D721Med (cell line): ENCODE data around the gene HSPA1L.
"Not testable (repeated sequence)": the region's sequence is repeated elsewhere in the genome, so short reads cannot be mapped to it uniquely, and the experiment has no call there.

Source experiments
- DNase-seq: peaks from one replicate; pipeline ENCODE4 v3.0.0; 2011; ENCODE audit warnings: low spot score; ENCODE audit not compliant: insufficient read length
- FAIRE-seq: peaks from 2 replicates; lab custom pipeline; 2011; peaks lifted over from hg19 to GRCh38; lab: Jason Lieb, UNC
- TF ChIP-seq, protein P1 (sequence below): IDR thresholded peaks from 2 replicates; pipeline ENCODE4 v1.5.1; 2012; ENCODE audit warnings: mild to moderate bottlenecking, control low read depth; ENCODE audit not compliant: insufficient read depth; ENCODE audit errors: missing control alignments

HSPA1L gene

DNA sequence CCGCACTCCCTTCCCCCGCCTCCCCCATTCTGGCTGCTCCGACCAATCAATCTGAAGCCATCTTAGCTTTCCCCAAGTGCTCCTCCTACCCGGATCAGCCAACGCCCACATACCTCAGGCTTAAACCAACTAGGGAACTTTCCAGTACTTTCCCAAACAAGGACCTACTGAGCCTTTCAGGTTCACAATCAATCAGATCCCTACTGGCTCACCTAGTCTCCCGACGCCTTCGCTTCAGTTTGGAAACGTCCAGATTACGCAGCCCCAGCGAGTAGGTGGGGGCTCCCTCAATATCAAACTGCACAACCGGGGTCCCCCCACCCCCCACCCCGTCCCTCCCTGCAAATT, 432 bp downstream of the HSPA1L start:
- TF ChIP-seq, protein P1, sequence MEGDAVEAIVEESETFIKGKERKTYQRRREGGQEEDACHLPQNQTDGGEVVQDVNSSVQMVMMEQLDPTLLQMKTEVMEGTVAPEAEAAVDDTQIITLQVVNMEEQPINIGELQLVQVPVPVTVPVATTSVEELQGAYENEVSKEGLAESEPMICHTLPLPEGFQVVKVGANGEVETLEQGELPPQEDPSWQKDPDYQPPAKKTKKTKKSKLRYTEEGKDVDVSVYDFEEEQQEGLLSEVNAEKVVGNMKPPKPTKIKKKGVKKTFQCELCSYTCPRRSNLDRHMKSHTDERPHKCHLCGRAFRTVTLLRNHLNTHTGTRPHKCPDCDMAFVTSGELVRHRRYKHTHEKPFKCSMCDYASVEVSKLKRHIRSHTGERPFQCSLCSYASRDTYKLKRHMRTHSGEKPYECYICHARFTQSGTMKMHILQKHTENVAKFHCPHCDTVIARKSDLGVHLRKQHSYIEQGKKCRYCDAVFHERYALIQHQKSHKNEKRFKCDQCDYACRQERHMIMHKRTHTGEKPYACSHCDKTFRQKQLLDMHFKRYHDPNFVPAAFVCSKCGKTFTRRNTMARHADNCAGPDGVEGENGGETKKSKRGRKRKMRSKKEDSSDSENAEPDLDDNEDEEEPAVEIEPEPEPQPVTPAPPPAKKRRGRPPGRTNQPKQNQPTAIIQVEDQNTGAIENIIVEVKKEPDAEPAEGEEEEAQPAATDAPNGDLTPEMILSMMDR, result no peak
- no peak for FAIRE-seq
- DNase-seq, result no peak

DNA sequence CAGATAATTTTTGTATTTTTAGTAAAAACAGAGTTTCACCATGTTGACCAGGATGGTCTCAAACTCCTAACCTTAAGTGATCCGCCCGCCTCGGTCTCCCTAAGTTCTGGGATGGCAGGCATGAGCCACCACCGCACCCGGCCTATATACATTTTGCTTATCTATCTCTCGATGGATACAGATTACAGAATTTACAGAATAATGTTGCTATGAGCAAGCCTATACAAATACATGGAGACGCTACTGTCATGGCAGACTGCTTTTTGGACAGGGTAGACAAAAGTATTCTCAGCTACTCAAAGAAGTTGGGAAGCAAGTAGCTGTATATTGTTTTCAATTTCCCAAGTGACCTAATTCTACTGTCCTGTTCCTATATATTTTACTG, 1.6 kb downstream of the HSPA1L start:
- no peak for FAIRE-seq
- no peak for DNase-seq
- TF ChIP-seq, protein P1, result no peak

DNA sequence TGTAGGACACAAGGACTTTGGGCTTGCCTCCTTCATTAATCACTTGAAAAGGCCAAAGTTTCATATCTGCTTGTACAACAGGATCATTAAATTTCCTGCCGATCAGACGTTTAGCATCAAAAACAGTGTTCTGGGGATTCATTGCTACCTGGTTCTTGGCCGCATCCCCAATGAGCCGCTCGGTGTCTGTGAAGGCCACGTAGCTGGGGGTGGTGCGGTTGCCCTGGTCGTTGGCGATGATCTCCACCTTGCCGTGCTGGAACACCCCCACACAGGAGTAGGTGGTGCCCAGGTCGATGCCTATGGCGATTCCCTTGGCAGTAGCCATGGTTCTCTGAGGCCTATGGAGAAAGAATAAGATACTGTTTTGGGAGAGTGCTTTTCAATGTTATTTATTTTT, 3.4 kb downstream of the HSPA1L start:
- TF ChIP-seq, protein P1, result no peak
- DNase-seq (no peak), FAIRE-seq (no peak)

DNA sequence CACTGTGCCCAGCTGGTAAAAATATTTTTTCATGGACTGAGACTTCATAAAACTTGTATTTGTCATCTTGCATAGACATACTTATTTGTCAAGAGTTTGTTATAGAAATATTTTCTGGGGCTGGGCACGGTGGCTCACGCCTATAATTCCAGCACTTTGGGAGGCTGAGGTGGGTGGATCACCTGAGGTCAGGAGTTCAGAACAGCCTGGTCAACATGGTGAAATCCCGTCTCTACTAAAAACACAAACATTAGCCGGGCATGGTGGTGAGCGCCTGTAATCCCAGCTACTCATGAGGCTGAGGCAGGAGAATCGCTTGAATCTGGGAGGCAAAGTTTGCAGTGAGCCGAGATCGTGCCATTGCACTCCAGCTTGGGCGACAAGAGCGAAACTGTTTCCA, 6.5 kb downstream of the HSPA1L start:
- FAIRE-seq, DNase-seq: not testable (repeated sequence)

DNA sequence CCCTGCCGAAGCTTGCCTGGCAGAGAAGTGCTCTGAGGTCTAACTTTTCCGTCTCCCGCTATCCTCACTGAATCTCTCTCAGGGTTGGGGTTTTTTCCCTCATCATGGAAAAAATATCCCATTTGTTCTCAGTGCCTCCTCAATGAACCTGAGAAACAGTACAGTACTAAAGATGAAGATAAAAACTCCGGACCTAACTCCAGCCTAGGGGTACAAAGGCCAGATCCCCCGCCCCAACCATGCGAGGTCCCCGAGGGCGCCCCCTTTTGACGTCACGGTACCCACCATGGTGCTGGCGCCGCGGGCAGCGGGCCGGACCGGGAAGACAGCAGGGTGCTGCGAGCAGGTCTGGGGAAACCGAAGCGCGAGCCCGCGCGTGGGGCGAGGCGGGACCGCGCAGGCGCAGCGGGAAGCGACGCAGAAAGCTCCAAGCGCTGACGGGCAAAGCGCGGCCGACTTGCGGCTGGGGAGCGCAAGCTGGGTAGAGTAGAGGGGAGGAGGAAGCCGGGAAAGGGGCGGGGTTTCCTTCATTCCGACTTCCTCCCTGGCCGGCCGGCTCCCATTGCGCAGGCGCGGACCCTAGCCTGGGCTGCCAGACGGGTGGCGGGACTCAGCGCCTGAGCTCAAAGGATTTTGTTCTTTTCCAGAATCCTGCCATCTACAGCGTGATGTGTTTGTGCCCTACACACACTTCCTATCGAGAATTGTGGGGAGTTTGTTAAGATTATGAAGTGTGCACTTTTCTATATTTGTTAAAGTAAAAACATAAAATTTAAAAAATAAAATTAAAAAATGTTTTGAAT, 8.4 kb downstream of the HSPA1L start, which contains the start of gene LSM2:
LSM2 (minus strand) TSS at position 497 of the 803 bp plus-strand sequence; CDS start at position 288, 209 bp downstream.
- FAIRE-seq (no peak), DNase-seq (peak; percentile 89)
- TF ChIP-seq, protein P1, result no peak

DNA sequence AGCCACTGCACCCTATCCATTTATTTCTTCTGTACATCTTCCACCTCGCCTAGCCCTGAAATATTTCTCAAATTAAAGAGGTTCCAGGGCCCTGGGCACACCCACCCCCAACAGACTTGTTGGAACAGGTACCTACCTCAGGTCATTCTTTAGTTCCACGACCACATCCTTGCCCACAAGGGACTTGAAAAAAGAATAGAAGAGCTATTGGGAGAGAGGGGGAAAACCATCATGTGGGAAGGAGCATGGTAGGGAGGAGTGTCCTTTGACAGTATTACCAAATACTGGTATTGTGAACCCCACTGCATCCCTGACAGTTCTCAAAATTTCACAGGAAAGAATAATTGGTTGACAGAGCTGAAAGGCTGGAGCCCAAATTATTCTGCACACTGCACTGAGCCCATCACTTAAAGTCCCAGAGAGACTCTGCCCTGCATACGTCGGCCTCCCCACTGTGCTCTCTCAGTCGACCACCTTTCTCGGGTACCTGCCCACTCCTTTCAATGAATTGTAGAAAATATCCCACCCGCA, 9.1 kb downstream of the HSPA1L start:
- FAIRE-seq (no peak), DNase-seq (no peak)
- TF ChIP-seq, protein P1, result no peak

DNA sequence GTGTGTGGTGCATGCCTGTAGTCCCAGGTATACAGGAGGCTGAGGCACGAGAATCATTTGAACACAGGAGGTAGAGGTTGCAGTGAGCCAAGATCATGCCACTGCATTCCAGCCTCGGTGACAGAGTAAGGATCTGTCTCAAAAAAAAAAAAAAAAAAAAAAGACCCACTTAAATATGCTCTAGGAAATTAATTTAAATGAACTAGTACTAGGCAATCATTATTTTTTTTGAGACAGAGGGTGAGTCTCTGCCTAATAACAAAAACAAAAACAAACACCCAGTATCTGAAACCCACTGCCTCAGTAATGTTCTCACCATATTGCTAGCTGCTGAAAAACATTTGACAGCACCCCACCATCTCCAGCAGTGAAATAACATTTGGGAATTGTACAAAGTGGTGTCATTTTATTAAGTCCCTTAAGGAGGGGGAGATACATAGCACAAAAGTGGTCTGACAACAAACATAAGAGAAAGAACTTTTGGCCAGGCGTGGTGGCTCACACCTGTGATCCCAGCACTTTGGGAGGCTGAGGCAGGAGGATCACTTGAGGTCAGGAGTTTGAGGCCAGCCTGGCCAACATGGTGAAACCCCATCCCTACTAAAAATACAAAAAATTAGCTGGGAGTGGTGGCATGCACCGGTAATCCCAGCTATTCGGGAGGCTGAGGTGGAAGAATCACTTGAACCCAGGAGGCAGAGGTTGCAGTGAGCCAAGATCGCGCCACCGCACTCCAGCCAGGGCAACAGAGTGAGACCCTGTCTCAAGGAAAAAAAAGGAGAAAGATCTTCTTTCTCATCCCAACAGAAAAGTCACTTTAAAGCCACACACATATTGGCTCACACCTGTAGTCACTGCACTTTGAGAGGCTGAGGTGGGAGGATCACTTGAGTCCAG, 13.8 kb downstream of the HSPA1L start:
- not testable (repeated sequence) for FAIRE-seq

DNA sequence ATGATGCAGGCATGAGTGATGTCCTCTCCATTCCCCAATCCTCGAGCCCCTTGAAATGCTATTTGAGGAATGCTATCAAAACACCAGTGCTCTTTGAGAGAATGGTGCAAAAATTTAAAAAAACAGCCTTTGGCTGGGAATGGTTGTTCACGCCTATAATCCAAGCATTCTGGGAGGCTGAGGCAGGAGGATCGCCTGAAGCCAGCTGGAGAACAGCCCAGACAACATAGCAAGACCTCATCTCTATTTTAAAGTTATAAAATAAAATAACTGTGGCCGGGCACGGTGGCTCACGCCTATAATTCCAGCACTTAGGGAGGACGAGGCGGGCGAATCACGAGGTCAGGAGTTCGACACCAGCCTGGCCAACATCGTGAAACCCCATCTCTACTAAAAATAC, 15.3 kb downstream of the HSPA1L start:
- FAIRE-seq, result no peak
- DNase-seq, result no peak
- TF ChIP-seq, protein P1, result no peak

More for the DNA sequence above, 13.8 kb downstream of the HSPA1L start:
- DNase-seq, result not testable (repeated sequence)
